HepG2 (cell line): ENCODE measurements around the gene UNCX.
"Not testable (repeated sequence)": the region's sequence is repeated elsewhere in the genome, so short reads cannot be mapped to it uniquely, and the experiment has no call there.

ENCODE experiments used
- CBFB ChIP-seq: sonication (generic); formaldehyde crosslinking; IDR thresholded peaks from 2 replicates; pipeline ENCODE4 v1.4.0; 2020; ENCODE audit warnings: missing genetic modification reagents
- CTCF ChIP-seq: sonication (generic); formaldehyde crosslinking; IDR thresholded peaks from 2 replicates; pipeline ENCODE4 v1.5.0; 2020; ENCODE audit warnings: mild to moderate bottlenecking, missing genetic modification reagents, moderate library complexity
- EHMT2 ChIP-seq: fragments of 200-600 bp; sonication (generic); IDR thresholded peaks from 2 replicates; pipeline ENCODE4 v1.7.0; 2017; ENCODE audit warnings: antibody characterized with exemption, low read depth, low read length, borderline replicate concordance
- EZH2 ChIP-seq: conservative IDR thresholded peaks from 2 replicates; pipeline ENCODE4 v1.6.1; 2012; ENCODE audit warnings: mild to moderate bottlenecking, low read depth, low read length, moderate library complexity
- LCORL ChIP-seq, 2 experiments: fragments of 450-650 bp in 1 of 2; sonication (generic) in 1 of 2; formaldehyde crosslinking in 1 of 2; IDR thresholded peaks; 2 replicates each; pipeline versions ENCODE4 v1.5.0 to v1.6.1; 2017 to 2020; ENCODE audit warnings: antibody characterized with exemption in 1 of 2, missing genetic modification reagents in 1 of 2
- MTF1 ChIP-seq: sonication (generic); formaldehyde crosslinking; IDR thresholded peaks from 2 replicates; pipeline ENCODE4 v1.5.0; 2020; ENCODE audit warnings: missing genetic modification reagents
- NFKBIZ ChIP-seq: IDR thresholded peaks from 2 replicates; pipeline ENCODE4 v1.6.1; 2018; ENCODE audit warnings: missing genetic modification reagents, missing compliant biosample characterization
- NR1H2 ChIP-seq: sonication (generic); formaldehyde crosslinking; IDR thresholded peaks from 2 replicates; pipeline ENCODE4 v1.8.1; 2022; ENCODE audit warnings: low read depth, missing genetic modification reagents, borderline replicate concordance
- PREB ChIP-seq: sonication (generic); formaldehyde crosslinking; IDR thresholded peaks from 2 replicates; pipeline ENCODE4 v1.4.0; 2020; ENCODE audit warnings: missing genetic modification reagents
- SMC3 ChIP-seq: IDR thresholded peaks from 2 replicates; pipeline ENCODE4 v1.6.1; 2011; ENCODE audit warnings: low read length, improper control_type of control experiment
- ZNF282 ChIP-seq: fragments of 450-650 bp; IDR thresholded peaks from 2 replicates; pipeline ENCODE4 v1.6.1; 2018; ENCODE audit not compliant: partially characterized antibody
- ZNF639 ChIP-seq: conservative IDR thresholded peaks from 2 replicates; pipeline ENCODE4 v1.6.1; 2018; ENCODE audit warnings: missing genetic modification reagents
- ZSCAN20 ChIP-seq: sonication (generic); formaldehyde crosslinking; IDR thresholded peaks from 2 replicates; pipeline ENCODE4 v1.4.0; 2020; ENCODE audit warnings: missing genetic modification reagents, mild to moderate bottlenecking, borderline replicate concordance
- ZZZ3 ChIP-seq: sonication (generic); formaldehyde crosslinking; IDR thresholded peaks from 2 replicates; pipeline ENCODE4 v1.4.0; 2020; ENCODE audit warnings: missing genetic modification reagents, mild to moderate bottlenecking, borderline replicate concordance

GRCh38 chr7:1212025-1212424 lies 20.6 kb upstream of the UNCX start:
- TF ChIP-seq ZNF282; CTCF (CRISPR knock-in tag); EZH2; MTF1 (CRISPR knock-in tag); PREB (CRISPR knock-in tag); SMC3; CBFB (CRISPR knock-in tag); ZSCAN20 (CRISPR knock-in tag); NFKBIZ (CRISPR knock-in tag); LCORL (IDR thresholded peaks at IDR 0.05); LCORL (CRISPR knock-in tag; IDR thresholded peaks at IDR 0.05); EHMT2; NR1H2 (CRISPR knock-in tag); ZZZ3 (CRISPR knock-in tag); ZNF639 (CRISPR knock-in tag): not testable (repeated sequence)
